Measurements from ENCODE around the gene NSD2. TPM values are rescaled to one million over a fixed set of nuclear protein-coding genes. Genes with fewer than 3 reads are reported as not detected.

The NSD2 gene
- total RNA-seq, 1 donor from 2014 or later = 212 TPM

DNA sequence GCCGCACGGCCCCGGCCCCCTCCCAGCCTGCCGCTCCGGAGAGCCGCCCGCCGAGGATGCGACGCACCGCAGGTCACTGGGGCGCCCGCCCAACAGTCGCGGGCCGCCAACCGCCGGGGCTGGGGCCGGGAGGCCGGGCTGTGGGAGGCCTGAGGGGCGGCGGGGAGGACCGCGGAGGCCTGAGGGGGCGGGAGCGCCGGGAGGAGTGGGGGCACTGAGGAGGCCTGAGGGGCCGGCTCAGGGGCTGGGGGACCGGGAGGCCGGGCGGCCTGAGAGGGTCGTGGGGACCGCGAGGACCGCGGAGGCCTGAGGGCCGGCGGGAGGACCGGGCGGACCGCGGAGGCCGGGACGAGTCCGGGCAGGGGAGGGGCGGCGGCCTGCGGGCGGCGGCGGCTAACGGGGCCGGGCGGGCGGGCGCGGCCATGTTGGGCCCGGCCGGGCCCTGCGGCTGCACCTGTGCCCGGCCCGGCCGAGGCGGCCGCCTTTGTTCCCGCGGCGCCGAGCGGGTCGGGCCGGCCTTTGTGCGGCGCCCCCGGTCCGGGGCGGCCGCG lies 353 bp downstream of the NSD2 start:
- H3K4me3 Mint-ChIP-seq (ENCODE audit: low read depth) = peak overlapping the region; percentile 55
- DNase-seq (ENCODE audit: low spot score, unreplicated experiment) = peak; percentile 39
- H3K9me3 Mint-ChIP-seq (ENCODE audit: low read depth) = no peaks in the 10 kb centered on the region
- no peak overlapping the region for H3K27ac Mint-ChIP-seq
- no peaks in the 10 kb centered on the region for H3K27me3 Mint-ChIP-seq
- TF ChIP-seq, protein P1, sequence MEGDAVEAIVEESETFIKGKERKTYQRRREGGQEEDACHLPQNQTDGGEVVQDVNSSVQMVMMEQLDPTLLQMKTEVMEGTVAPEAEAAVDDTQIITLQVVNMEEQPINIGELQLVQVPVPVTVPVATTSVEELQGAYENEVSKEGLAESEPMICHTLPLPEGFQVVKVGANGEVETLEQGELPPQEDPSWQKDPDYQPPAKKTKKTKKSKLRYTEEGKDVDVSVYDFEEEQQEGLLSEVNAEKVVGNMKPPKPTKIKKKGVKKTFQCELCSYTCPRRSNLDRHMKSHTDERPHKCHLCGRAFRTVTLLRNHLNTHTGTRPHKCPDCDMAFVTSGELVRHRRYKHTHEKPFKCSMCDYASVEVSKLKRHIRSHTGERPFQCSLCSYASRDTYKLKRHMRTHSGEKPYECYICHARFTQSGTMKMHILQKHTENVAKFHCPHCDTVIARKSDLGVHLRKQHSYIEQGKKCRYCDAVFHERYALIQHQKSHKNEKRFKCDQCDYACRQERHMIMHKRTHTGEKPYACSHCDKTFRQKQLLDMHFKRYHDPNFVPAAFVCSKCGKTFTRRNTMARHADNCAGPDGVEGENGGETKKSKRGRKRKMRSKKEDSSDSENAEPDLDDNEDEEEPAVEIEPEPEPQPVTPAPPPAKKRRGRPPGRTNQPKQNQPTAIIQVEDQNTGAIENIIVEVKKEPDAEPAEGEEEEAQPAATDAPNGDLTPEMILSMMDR (IDR thresholded peaks at IDR 0.05; ENCODE audit: unreplicated experiment) = no peak
- peaks cover 30% of the 10 kb centered on the region for H3K4me1 Mint-ChIP-seq (ENCODE audit: low read depth)
- no peaks in the 10 kb centered on the region for H3K36me3 Mint-ChIP-seq (ENCODE audit: insufficient read depth)

DNA sequence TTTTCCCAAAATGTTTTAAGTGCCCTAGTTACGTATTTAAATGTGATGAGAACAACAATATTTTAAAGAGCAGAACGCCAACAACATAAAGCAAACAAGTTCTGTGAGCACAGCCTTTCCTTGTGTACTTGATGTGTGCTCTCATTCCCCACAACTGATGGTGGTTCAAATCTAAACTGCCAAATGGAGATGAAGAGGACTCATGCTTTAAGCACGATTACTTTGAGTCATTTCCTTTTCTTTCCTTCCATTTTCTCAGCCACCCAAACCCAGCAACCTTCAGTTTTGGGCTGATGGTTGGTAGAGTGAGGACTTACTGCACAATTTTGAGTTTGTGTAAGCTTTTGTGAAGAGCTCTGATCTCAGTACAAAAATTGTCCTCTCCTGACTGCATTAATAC lies 1.7 kb downstream of the NSD2 start:
- Mint-ChIP-seq H3K9me3 (ENCODE audit: low read depth) (no peaks in the 10 kb centered on the region), H3K27ac (peak overlapping the region; percentile 93), H3K4me3 (ENCODE audit: low read depth) (peak overlapping the region; percentile 79), H3K36me3 (ENCODE audit: insufficient read depth) (no peaks in the 10 kb centered on the region), H3K27me3 (no peaks in the 10 kb centered on the region), H3K4me1 (ENCODE audit: low read depth) (peaks cover 37% of the 10 kb centered on the region)
- TF ChIP-seq, protein P1 (IDR thresholded peaks at IDR 0.05; ENCODE audit: unreplicated experiment) = no peak
- DNase-seq (ENCODE audit: low spot score, unreplicated experiment) = no peak

DNA sequence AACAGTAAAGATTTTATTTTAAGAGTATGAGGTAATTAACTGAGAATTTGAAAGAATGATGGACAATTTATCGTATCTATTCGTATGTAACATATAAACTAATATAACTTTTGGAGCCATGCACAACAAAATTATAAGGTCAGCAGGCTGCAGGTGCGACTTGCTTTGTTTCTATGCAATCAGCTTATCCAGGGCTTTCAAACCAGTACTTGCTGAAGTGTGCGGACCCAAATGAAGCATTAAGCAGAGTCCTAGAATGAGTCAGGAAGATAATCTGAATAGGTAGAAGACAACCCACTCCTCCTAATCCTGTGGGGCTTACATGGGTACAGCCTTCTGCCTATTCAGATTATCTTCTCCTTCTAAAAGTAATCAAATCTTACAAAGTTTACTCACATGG lies 2.1 kb downstream of the NSD2 start:
- Mint-ChIP-seq H3K4me1 (ENCODE audit: low read depth) (peaks cover 37% of the 10 kb centered on the region), H3K36me3 (ENCODE audit: insufficient read depth) (no peaks in the 10 kb centered on the region), H3K27ac (peak overlapping the region; percentile 93), H3K4me3 (ENCODE audit: low read depth) (peak overlapping the region; percentile 79), H3K27me3 (no peaks in the 10 kb centered on the region), H3K9me3 (ENCODE audit: low read depth) (no peaks in the 10 kb centered on the region)
- TF ChIP-seq, protein P1 (IDR thresholded peaks at IDR 0.05; ENCODE audit: unreplicated experiment) = no peak
- DNase-seq (ENCODE audit: low spot score, unreplicated experiment) = no peak

DNA sequence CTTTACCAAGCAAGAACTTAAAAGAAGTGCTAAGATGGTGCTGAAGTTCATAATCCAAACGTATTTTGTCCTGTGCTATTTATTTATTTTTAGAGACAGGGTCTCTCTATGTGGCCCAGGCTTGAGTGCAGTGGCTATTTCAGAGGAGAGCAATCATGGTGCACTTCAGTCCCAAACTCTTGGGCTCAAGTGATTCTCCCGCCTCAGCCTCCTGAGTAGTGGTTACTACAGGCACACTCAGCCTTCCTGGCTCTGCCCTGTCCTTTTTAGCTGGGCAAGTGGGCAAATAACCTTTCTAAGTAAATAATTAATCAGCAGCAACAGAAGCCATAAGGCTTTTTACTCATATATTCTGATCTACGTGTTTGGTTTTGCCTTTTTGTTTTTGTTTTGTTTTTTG lies 2.6 kb downstream of the NSD2 start:
- Mint-ChIP-seq H3K27me3 (no peaks in the 10 kb centered on the region), H3K9me3 (ENCODE audit: low read depth) (no peaks in the 10 kb centered on the region), H3K36me3 (ENCODE audit: insufficient read depth) (no peaks in the 10 kb centered on the region), H3K4me3 (ENCODE audit: low read depth) (peak overlapping the region; percentile 79), H3K4me1 (ENCODE audit: low read depth) (peaks cover 41% of the 10 kb centered on the region), H3K27ac (peak overlapping the region; percentile 86)
- TF ChIP-seq, protein P1 (IDR thresholded peaks at IDR 0.05; ENCODE audit: unreplicated experiment) = no peak
- no peak for DNase-seq (ENCODE audit: low spot score, unreplicated experiment)

DNA sequence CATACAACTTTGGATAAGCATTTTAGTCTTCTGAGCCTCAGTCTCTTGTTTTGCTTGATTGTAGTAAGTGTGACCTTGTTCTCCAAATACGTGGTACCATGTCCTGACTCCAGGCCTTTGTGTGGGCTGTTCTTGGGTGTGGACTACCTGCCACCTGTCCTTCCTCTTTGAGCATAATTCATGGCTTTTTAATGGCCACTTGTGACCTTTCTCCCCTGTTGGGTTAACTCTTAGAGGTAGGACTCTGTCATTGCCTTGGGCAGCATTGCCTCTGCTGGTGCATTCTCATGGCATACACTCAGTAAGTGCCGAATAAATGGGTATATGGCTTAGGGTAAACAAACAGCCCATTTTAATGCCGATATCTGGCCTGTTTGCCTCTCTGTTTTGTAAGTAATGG lies 3.0 kb downstream of the NSD2 start:
- DNase-seq (ENCODE audit: low spot score, unreplicated experiment) = no peak
- H3K36me3 Mint-ChIP-seq (ENCODE audit: insufficient read depth) = no peaks in the 10 kb centered on the region
- H3K27ac Mint-ChIP-seq = peak overlapping the region; percentile 86
- H3K9me3 Mint-ChIP-seq (ENCODE audit: low read depth) = no peaks in the 10 kb centered on the region
- peaks cover 41% of the 10 kb centered on the region for H3K4me1 Mint-ChIP-seq (ENCODE audit: low read depth)
- peak overlapping the region; percentile 79 for H3K4me3 Mint-ChIP-seq (ENCODE audit: low read depth)
- TF ChIP-seq, protein P1 (IDR thresholded peaks at IDR 0.05; ENCODE audit: unreplicated experiment) = no peak
- H3K27me3 Mint-ChIP-seq = no peaks in the 10 kb centered on the region

All from progenitor cell of endocrine pancreas (in vitro differentiated cells).